Measurements from ENCODE around the gene SLC43A3. TPM values are rescaled to one million over a fixed set of nuclear protein-coding genes. Genes with fewer than 3 reads are reported as not detected.
"Not testable (repeated sequence)": the region's sequence is repeated elsewhere in the genome, so short reads cannot be mapped to it uniquely, and the experiment has no call there.

The SLC43A3 gene
- total and polyA plus RNA-seq, 3 donors from 2014 or later, result 13.8 to 20.8 (median 13.9) TPM

GRCh38 chr11:57406337-57406904, 20.5 kb downstream of the SLC43A3 start:
- no peak for TF ChIP-seq CTCF (IDR thresholded peaks at IDR 0.05)
- TF ChIP-seq POLR2A (IDR thresholded peaks at IDR 0.05), result no peak
- Histone ChIP-seq H3K36me3 (ENCODE audit: low read depth, missing control alignments) (no peaks in the 10 kb centered on the region), H3K4me3 (no peak overlapping the region), H3K9me3 (no peaks in the 10 kb centered on the region), H3K27me3 (no peaks in the 10 kb centered on the region), H3K27ac (no peak overlapping the region), H3K4me1 (no peaks in the 10 kb centered on the region)
- intact Hi-C loops (cut with DNase I; ENCODE audit: low total_unique reads), result no loop called here
- 69 to 80% methylated on average over 4 of the region's 4 CpGs for WGBS, 2 donors
- DNase-seq, result no peak

GRCh38 chr11:57405271-57405860, 21.6 kb downstream of the SLC43A3 start:
- intact Hi-C loops (cut with DNase I; ENCODE audit: low total_unique reads), result no loop called here
- H3K36me3 ChIP-seq (ENCODE audit: low read depth, missing control alignments), result no peaks in the 10 kb centered on the region
- no peak for DNase-seq
- WGBS, 2 donors, result 90 to 95% methylated on average over 4 of the region's 4 CpGs
- H3K4me3 ChIP-seq, result no peak overlapping the region
- H3K9me3 ChIP-seq, result no peaks in the 10 kb centered on the region
- H3K27me3 ChIP-seq, result no peaks in the 10 kb centered on the region
- H3K27ac ChIP-seq, result no peak overlapping the region
- H3K4me1 ChIP-seq, result no peaks in the 10 kb centered on the region
- TF ChIP-seq POLR2A (IDR thresholded peaks at IDR 0.05), result no peak
- TF ChIP-seq CTCF (IDR thresholded peaks at IDR 0.05), result no peak

- no peaks in the 10 kb centered on the region for H3K9me3 ChIP-seq
- H3K4me1 ChIP-seq, result no peaks in the 10 kb centered on the region
- no peak overlapping the region for H3K27ac ChIP-seq
- no peak for DNase-seq
- H3K36me3 ChIP-seq (ENCODE audit: low read depth, missing control alignments), result no peaks in the 10 kb centered on the region
- 88 to 91% methylated on average over 2 of the region's 2 CpGs for WGBS, 2 donors
- H3K27me3 ChIP-seq, result no peaks in the 10 kb centered on the region
- TF ChIP-seq CTCF (IDR thresholded peaks at IDR 0.05), result no peak
- no peak for TF ChIP-seq POLR2A (IDR thresholded peaks at IDR 0.05)
- intact Hi-C loops (cut with DNase I; ENCODE audit: low total_unique reads), result no loop called here
- no peak overlapping the region for H3K4me3 ChIP-seq
These were observed 23.1 kb downstream of the SLC43A3 start for GRCh38 chr11:57403802-57404147.

GRCh38 chr11:57403003-57403801, 23.7 kb downstream of the SLC43A3 start:
- H3K27ac ChIP-seq; H3K4me3 ChIP-seq; H3K4me1 ChIP-seq; H3K9me3 ChIP-seq; intact Hi-C loops (cut with DNase I; ENCODE audit: low total_unique reads); DNase-seq; H3K27me3 ChIP-seq; H3K36me3 ChIP-seq (ENCODE audit: low read depth, missing control alignments): not testable (repeated sequence)
- WGBS, 2 donors, result 84 to 85% methylated on average over 6 of the region's 6 CpGs

- no peak for DNase-seq
- no peaks in the 10 kb centered on the region for H3K9me3 ChIP-seq
- no peaks in the 10 kb centered on the region for H3K4me1 ChIP-seq
- no peak for TF ChIP-seq POLR2A (IDR thresholded peaks at IDR 0.05)
- no peak for TF ChIP-seq CTCF (IDR thresholded peaks at IDR 0.05)
- no peaks in the 10 kb centered on the region for H3K36me3 ChIP-seq (ENCODE audit: low read depth, missing control alignments)
- no peaks in the 10 kb centered on the region for H3K27me3 ChIP-seq
- intact Hi-C loops (cut with DNase I; ENCODE audit: low total_unique reads), result no loop called here
- H3K4me3 ChIP-seq, result no peak overlapping the region
- 72 to 84% methylated on average over 6 of the region's 6 CpGs for WGBS, 2 donors
- H3K27ac ChIP-seq, result no peak overlapping the region
These were observed 24.5 kb downstream of the SLC43A3 start for GRCh38 chr11:57402188-57403002.

All from testis (tissue), 3 donors.